Measurements from ENCODE around the gene AKT2. TPM values are rescaled to one million over a fixed set of nuclear protein-coding genes. Genes with fewer than 3 reads are reported as not detected.

The AKT2 gene
- total RNA-seq, 1 donor from 2014 or later = 142 TPM

- intact Hi-C loops (cut with micrococcal nuclease) = loop anchor here (5.0 kb wide), 1 partner anchor 346 kb away; the partner anchor contains the start of gene FBL
Measured at GRCh38 chr19:40192758-40193586, 92.2 kb downstream of the AKT2 start.

- intact Hi-C loops (cut with micrococcal nuclease) = loop anchor here (2.0 to 5.0 kb wide), 3 partner anchors 29 to 345 kb away; partner anchors contain the start of genes AKT2 and FBL
Measured at GRCh38 chr19:40191836-40192646, 93.1 kb downstream of the AKT2 start.

- intact Hi-C loops (cut with micrococcal nuclease) = loop anchor here (2.0 to 5.0 kb wide), 3 partner anchors 28 to 344 kb away; partner anchors contain the start of genes AKT2 and FBL
Measured at GRCh38 chr19:40190891-40191835, 94.0 kb downstream of the AKT2 start, which contains the start of gene MAP3K10. MAP3K10 (plus strand) TSS chr19:40191426; CDS start chr19:40192032, 606 bp downstream.

DNA sequence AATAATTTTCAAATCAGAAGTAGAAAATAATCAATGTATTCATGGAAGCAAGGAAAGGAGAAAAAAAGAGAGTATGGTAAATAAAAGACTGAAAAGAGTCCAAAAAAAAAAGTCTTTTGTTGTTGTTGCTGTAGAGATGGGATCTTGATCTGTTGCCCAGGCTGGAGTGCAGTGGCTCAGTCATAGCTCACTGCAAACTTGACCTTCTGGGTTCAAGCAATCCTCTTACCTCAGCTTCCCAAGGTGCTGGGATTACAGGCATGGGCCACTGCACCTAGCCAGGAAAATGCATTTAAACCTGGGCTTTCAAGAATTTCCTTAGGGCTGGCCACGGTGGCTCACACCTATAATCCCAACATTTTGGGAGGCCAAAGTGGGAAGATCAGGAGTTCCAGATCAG lies 100.9 kb downstream of the AKT2 start:
- intact Hi-C loops (cut with micrococcal nuclease) = no loop called here

Other genes with a start within 250 kb of the AKT2 start
- 29.4 and 30.0 TPM in 2 replicates for gene ZNF780B, start 229.1 kb downstream of the AKT2 start, total RNA-seq
- 20.5 and 21.4 TPM in 2 replicates for gene ZNF780A, start 194.4 kb downstream of the AKT2 start, total RNA-seq
- gene MAP3K10, start 93.9 kb downstream of the AKT2 start, total RNA-seq = 15.2 and 17.5 TPM in 2 replicates
- gene TTC9B, start 67.0 kb downstream of the AKT2 start, total RNA-seq = not detected in 2 replicates
- 0.09 and 0.14 TPM in 2 replicates for gene CCNP, start 58.7 kb downstream of the AKT2 start, total RNA-seq
- gene C19orf47, start 63.1 kb upstream of the AKT2 start, total RNA-seq = 25.6 and 26.3 TPM in 2 replicates
- 59.4 and 70.7 TPM in 2 replicates for gene PLD3, start 63.4 kb upstream of the AKT2 start, total RNA-seq
- gene HIPK4, start 104.8 kb upstream of the AKT2 start, total RNA-seq = not detected in 2 replicates
- 0.77 and 0.80 TPM in 2 replicates for gene PRX, start 128.0 kb upstream of the AKT2 start, total RNA-seq
- gene SERTAD1, start 140.6 kb upstream of the AKT2 start, total RNA-seq = 8.3 and 8.9 TPM in 2 replicates
- gene SERTAD3, start 159.0 kb upstream of the AKT2 start, total RNA-seq = 8.1 and 11.2 TPM in 2 replicates
- 8.6 and 13.1 TPM in 2 replicates for gene BLVRB, start 180.4 kb upstream of the AKT2 start, total RNA-seq
- 0.20 and 0.57 TPM in 2 replicates for gene SPTBN4, start 181.7 kb upstream of the AKT2 start, total RNA-seq